IMR-90 (cell line): ENCODE data around the gene ATP12A. TPM values are rescaled to one million over a fixed set of nuclear protein-coding genes. Genes with fewer than 3 reads are reported as not detected.

Experiments used
- ATAC-seq: fragments of 200-7000 bp; cut with Tn5 transposase; 2 replicates; pipeline ENCODE4 v1.9.1; 2020; ENCODE audit warnings: low read depth, mild to moderate bottlenecking, moderate library complexity
- BruUV-seq: library from RNA; stranded (reverse); fragments of 400-500 nt; replicated peaks from 2 replicates; lab custom pipeline; 2021; lab: Mats Ljungman, UMichigan
- CTCF ChIA-PET: fragments of 300-600 bp; formaldehyde crosslinking; extraction: SDS; loops from one replicate; lab custom pipeline; 2021; ENCODE audit warnings: antibody characterized with exemption; lab: Yijun Ruan, JAX
- POLR2A ChIA-PET: fragments of 300-600 bp; sonication (Branson Sonifier 250); formaldehyde crosslinking; loops from one replicate; lab custom pipeline; 2022; ENCODE audit warnings: antibody characterized with exemption; ENCODE audit not compliant: unreplicated experiment; lab: Charles Lee
- DNase-seq: peaks from one replicate; pipeline ENCODE4 v3.0.0; 2013
- H2AFZ ChIP-seq: replicated peaks from 2 replicates; pipeline ENCODE3; 2013; ENCODE audit warnings: low read length, mild to moderate bottlenecking; ENCODE audit not compliant: poor library complexity
- H2AK5ac ChIP-seq: 2 replicates; pipeline ENCODE4 v1.6.1; 2013; ENCODE audit warnings: low read depth, low read length, inconsistent platforms
- H2AK9ac ChIP-seq: replicated peaks from 2 replicates; pipeline ENCODE3; 2013; ENCODE audit warnings: mild to moderate bottlenecking, low read depth, low read length, moderate library complexity; ENCODE audit not compliant: poor library complexity
- H2BK120ac ChIP-seq: 2 replicates; pipeline ENCODE4 v1.6.1; 2013; ENCODE audit warnings: low read depth, low read length, inconsistent platforms
- H2BK15ac ChIP-seq: 3 replicates; pipeline ENCODE4 v1.6.1; 2013; ENCODE audit warnings: low read depth, low read length, inconsistent platforms
- H2BK20ac ChIP-seq: 2 replicates; pipeline ENCODE4 v1.6.1; 2013; ENCODE audit warnings: low read depth, mild to moderate bottlenecking, inconsistent platforms, low read length, moderate library complexity
- H2BK5ac ChIP-seq: 2 replicates; pipeline ENCODE4 v1.6.1; 2013; ENCODE audit warnings: mild to moderate bottlenecking, low read depth, low read length, inconsistent platforms; ENCODE audit not compliant: poor library complexity, severe bottlenecking
- H3K14ac ChIP-seq: replicated peaks from 2 replicates; pipeline ENCODE4 v1.6.1; 2013; ENCODE audit warnings: low read depth, low read length, inconsistent platforms
- H3K18ac ChIP-seq: 2 replicates; pipeline ENCODE4 v1.6.1; 2013; ENCODE audit warnings: low read depth, low read length, control low read depth
- H3K23ac ChIP-seq: 2 replicates; pipeline ENCODE4 v1.6.1; 2013; ENCODE audit warnings: low read depth, low read length, inconsistent platforms
- H3K27ac ChIP-seq: 2 replicates; pipeline ENCODE4 v1.5.1; 2013; ENCODE audit warnings: mild to moderate bottlenecking, control low read depth, low read length; ENCODE audit not compliant: insufficient read depth
- H3K27me3 ChIP-seq: 2 replicates; pipeline ENCODE4 v1.6.1; 2013; ENCODE audit warnings: low read length; ENCODE audit not compliant: control insufficient read depth, insufficient read depth
- H3K36me3 ChIP-seq: 2 replicates; pipeline ENCODE4 v1.6.1; 2013; ENCODE audit warnings: low read length, mixed read lengths; ENCODE audit not compliant: control insufficient read depth, insufficient read depth
- H3K4ac ChIP-seq: 2 replicates; pipeline ENCODE4 v1.6.1; 2013; ENCODE audit warnings: low read depth, low read length, inconsistent platforms
- H3K4me1 ChIP-seq: 2 replicates; pipeline ENCODE4 v1.6.1; 2013; ENCODE audit warnings: low read length, mixed read lengths; ENCODE audit not compliant: control insufficient read depth, insufficient read depth
- H3K4me2 ChIP-seq: 2 replicates; pipeline ENCODE4 v1.6.1; 2013; ENCODE audit warnings: low read depth, mild to moderate bottlenecking, control low read depth, low read length, moderate library complexity
- H3K4me3 ChIP-seq: 2 replicates; pipeline ENCODE4 v1.5.1; 2013; ENCODE audit warnings: low read depth, mild to moderate bottlenecking, control low read depth, low read length, moderate library complexity; ENCODE audit not compliant: insufficient read depth
- H3K56ac ChIP-seq: 2 replicates; pipeline ENCODE4 v1.6.1; 2013; ENCODE audit warnings: low read length, inconsistent platforms; ENCODE audit not compliant: insufficient read depth; ENCODE audit errors: extremely low read depth
- H3K79me1 ChIP-seq, 2 experiments: 2 replicates each; pipeline ENCODE4 v1.6.1; 2013; ENCODE audit warnings: low read length in 2 of 2, inconsistent platforms in 1 of 2, low read depth in 1 of 2
- H3K9ac ChIP-seq: 2 replicates; pipeline ENCODE4 v1.6.1; 2013; ENCODE audit warnings: low read depth, low read length, control low read depth
- H3K9me1 ChIP-seq: 2 replicates; pipeline ENCODE4 v1.6.1; 2013; ENCODE audit warnings: low read length, inconsistent platforms; ENCODE audit not compliant: insufficient read depth
- H3K9me3 ChIP-seq: 2 replicates; pipeline ENCODE4 v1.6.1; 2013; ENCODE audit warnings: low read length; ENCODE audit not compliant: control insufficient read depth, insufficient read depth
- H4K20me1 ChIP-seq: 2 replicates; pipeline ENCODE4 v1.6.1; 2013; ENCODE audit warnings: low read length, inconsistent platforms; ENCODE audit not compliant: insufficient read depth
- H4K5ac ChIP-seq: 2 replicates; pipeline ENCODE4 v1.6.1; 2013; ENCODE audit warnings: mild to moderate bottlenecking, low read depth, low read length, control low read depth
- H4K8ac ChIP-seq, 2 experiments: 2 replicates each; pipeline ENCODE4 v1.6.1; 2013; ENCODE audit warnings: low read depth in 2 of 2, low read length in 2 of 2, control low read depth in 1 of 2, inconsistent platforms in 1 of 2
- H4K91ac ChIP-seq: 2 replicates; pipeline ENCODE4 v1.6.1; 2013; ENCODE audit warnings: low read depth, low read length, inconsistent platforms; ENCODE audit not compliant: insufficient read depth
- BHLHE40 ChIP-seq: fragments of 150-350 bp; IDR thresholded peaks from 2 replicates; pipeline ENCODE4 v1.6.1; 2016; ENCODE audit warnings: mild to moderate bottlenecking, low read depth, low read length
- CEBPB ChIP-seq: IDR thresholded peaks from 2 replicates; pipeline ENCODE4 v1.6.1; 2012; ENCODE audit warnings: low read depth, low read length, improper control_type of control experiment
- CHD1 ChIP-seq: IDR thresholded peaks from 2 replicates; pipeline ENCODE4 v1.6.1; 2012; ENCODE audit warnings: low read depth, low read length, improper control_type of control experiment
- FOS ChIP-seq: fragments of 150-350 bp; IDR thresholded peaks from 2 replicates; pipeline ENCODE4 v1.6.1; 2016; ENCODE audit warnings: low read depth, low read length
- MAFK ChIP-seq: IDR thresholded peaks from 2 replicates; pipeline ENCODE4 v1.6.1; 2012; ENCODE audit warnings: low read depth, low read length, improper control_type of control experiment
- MAZ ChIP-seq: IDR thresholded peaks from 2 replicates; pipeline ENCODE4 v1.6.1; 2012; ENCODE audit warnings: low read depth, mild to moderate bottlenecking, low read length, improper control_type of control experiment, moderate library complexity, borderline replicate concordance
- MXI1 ChIP-seq: IDR thresholded peaks from 2 replicates; pipeline ENCODE4 v1.6.1; 2012; ENCODE audit warnings: low read depth, mild to moderate bottlenecking, low read length, moderate library complexity, borderline replicate concordance
- NFE2L2 ChIP-seq: fragments of 150-350 bp; IDR thresholded peaks from 2 replicates; pipeline ENCODE4 v1.6.1; 2016; ENCODE audit warnings: low read depth, mild to moderate bottlenecking, low read length
- RFX5 ChIP-seq: IDR thresholded peaks from 2 replicates; pipeline ENCODE4 v1.8.0; 2012; ENCODE audit warnings: low read depth, mild to moderate bottlenecking, low read length, moderate library complexity
- SMC3 ChIP-seq: fragments of 150-350 bp; IDR thresholded peaks from 2 replicates; pipeline ENCODE4 v1.6.1; 2016; ENCODE audit warnings: low read depth, mild to moderate bottlenecking, antibody characterized with exemption, low read length, moderate library complexity
- WGBS, 2 experiments: methylation state at CpG; one replicate each; pipeline versions ENCODE4 v1.1.5 to v1.1.7; 2013; ENCODE audit warnings: missing lambda C conversion rate in 2 of 2; ENCODE audit not compliant: insufficient read length in 1 of 2; ENCODE audit errors: extremely low coverage in 2 of 2; 5-methylcytosine and 5-hydroxymethylcytosine counted together
- dilution Hi-C: fragments of 300-500 bp; cut with HindIII; formaldehyde crosslinking; loops from one replicate; pipeline ENCODE4 v1.14.3; 2018; ENCODE audit warnings: low sequenced_read_pairs; ENCODE audit not compliant: unreplicated experiment
- in situ Hi-C: fragments of 300-500 bp; cut with MboI; formaldehyde crosslinking; loops from 3 replicates; pipeline ENCODE4 v1.14.3; 2019; ENCODE audit warnings: low sequenced_read_pairs, inconsistent platforms, mixed read lengths
- intact Hi-C: fragments of 100-400 bp; cut with micrococcal nuclease; formaldehyde crosslinking; loops from 2 replicates; pipeline ENCODE4 v1.10.0; 2022
- polyA plus RNA-seq, 3 experiments: library from polyadenylated mRNA; depleted of rRNA; stranded (reverse); fragments of >200 nt; gene quantifications; 2 replicates each; pipeline ENCODE4 v1.2.3, GENCODE V29; 2012; ENCODE audit warnings: low replicate concordance in 1 of 3
- total RNA-seq: library from RNA; depleted of rRNA; stranded (reverse); fragments of >200 nt; gene quantifications from 2 replicates; pipeline ENCODE4 v1.2.3, GENCODE V29; 2012
- TF ChIP-seq, protein P1 (sequence below): fragments of 150-350 bp; IDR thresholded peaks from 2 replicates; pipeline ENCODE4 v1.6.1; 2016; ENCODE audit warnings: low read depth, mild to moderate bottlenecking, low read length, moderate library complexity, borderline replicate concordance
- TF ChIP-seq, protein P2 (sequence below): conservative IDR thresholded peaks from 2 replicates; pipeline ENCODE4 v1.5.1; 2012; ENCODE audit warnings: mild to moderate bottlenecking, low read depth, low read length, improper control_type of control experiment
- TF ChIP-seq, protein P3 (sequence below): fragments of 150-350 bp; IDR thresholded peaks from 2 replicates; pipeline ENCODE4 v1.6.1; 2017; ENCODE audit warnings: mild to moderate bottlenecking, antibody characterized with exemption, low read length, low read depth

ATP12A gene
- total and polyA plus RNA-seq, 2 of the 4 experiments (the other 2 are of a cell fraction), result not detected

DNA sequence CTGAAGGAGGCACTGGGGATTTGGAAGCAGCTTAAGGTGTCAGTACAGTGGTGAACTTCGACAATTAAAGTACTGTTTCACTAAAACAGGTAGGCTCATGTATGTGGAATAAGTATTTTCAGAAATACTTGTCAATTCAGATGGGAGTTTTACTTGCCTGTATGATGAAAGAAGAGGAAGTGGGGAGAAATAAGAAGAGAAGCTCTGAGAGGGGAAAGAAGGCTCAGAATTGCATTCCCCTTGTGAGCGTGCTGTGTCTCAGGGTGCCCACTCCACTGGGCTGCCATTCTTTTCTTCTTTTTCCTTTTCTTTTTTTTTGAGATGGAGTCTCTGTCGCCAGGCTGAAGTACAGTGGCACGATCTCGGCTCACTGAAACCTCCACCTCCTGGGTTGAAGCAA is 45.2 kb downstream of the ATP12A start:
- in situ Hi-C loops, result no loop called here
- Histone ChIP-seq H3K18ac (no peak overlapping the region), H3K23ac (no peak overlapping the region), H4K20me1 (no peaks in the 10 kb centered on the region), H2BK120ac (no peak overlapping the region), H3K4me2 (no peak overlapping the region), H2AFZ (no peak overlapping the region), H3K9me3 (no peaks in the 10 kb centered on the region), H3K27me3 (peaks cover 5% of the 10 kb centered on the region), H2BK15ac (no peak overlapping the region), H2AK9ac (no peak overlapping the region), H3K14ac (no peak overlapping the region), H4K5ac (no peak overlapping the region), H4K91ac (no peak overlapping the region), H3K36me3 (no peaks in the 10 kb centered on the region), H3K27ac (no peak overlapping the region), H3K9me1 (no peaks in the 10 kb centered on the region), H2BK20ac (no peak overlapping the region), H3K56ac (no peak overlapping the region), H3K79me1 (no peaks in the 10 kb centered on the region), H2AK5ac (no peak overlapping the region), H3K4ac (no peak overlapping the region), H4K8ac (no peak overlapping the region), H3K4me3 (no peak overlapping the region), H2BK5ac (no peak overlapping the region), H3K4me1 (no peaks in the 10 kb centered on the region), H3K9ac (no peak overlapping the region)
- no peak for TF ChIP-seq CHD1
- no peak for TF ChIP-seq MAFK
- TF ChIP-seq, protein P1, sequence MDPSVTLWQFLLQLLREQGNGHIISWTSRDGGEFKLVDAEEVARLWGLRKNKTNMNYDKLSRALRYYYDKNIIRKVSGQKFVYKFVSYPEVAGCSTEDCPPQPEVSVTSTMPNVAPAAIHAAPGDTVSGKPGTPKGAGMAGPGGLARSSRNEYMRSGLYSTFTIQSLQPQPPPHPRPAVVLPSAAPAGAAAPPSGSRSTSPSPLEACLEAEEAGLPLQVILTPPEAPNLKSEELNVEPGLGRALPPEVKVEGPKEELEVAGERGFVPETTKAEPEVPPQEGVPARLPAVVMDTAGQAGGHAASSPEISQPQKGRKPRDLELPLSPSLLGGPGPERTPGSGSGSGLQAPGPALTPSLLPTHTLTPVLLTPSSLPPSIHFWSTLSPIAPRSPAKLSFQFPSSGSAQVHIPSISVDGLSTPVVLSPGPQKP, result no peak
- TF ChIP-seq, protein P2, sequence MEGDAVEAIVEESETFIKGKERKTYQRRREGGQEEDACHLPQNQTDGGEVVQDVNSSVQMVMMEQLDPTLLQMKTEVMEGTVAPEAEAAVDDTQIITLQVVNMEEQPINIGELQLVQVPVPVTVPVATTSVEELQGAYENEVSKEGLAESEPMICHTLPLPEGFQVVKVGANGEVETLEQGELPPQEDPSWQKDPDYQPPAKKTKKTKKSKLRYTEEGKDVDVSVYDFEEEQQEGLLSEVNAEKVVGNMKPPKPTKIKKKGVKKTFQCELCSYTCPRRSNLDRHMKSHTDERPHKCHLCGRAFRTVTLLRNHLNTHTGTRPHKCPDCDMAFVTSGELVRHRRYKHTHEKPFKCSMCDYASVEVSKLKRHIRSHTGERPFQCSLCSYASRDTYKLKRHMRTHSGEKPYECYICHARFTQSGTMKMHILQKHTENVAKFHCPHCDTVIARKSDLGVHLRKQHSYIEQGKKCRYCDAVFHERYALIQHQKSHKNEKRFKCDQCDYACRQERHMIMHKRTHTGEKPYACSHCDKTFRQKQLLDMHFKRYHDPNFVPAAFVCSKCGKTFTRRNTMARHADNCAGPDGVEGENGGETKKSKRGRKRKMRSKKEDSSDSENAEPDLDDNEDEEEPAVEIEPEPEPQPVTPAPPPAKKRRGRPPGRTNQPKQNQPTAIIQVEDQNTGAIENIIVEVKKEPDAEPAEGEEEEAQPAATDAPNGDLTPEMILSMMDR, result no peak
- TF ChIP-seq NFE2L2, result no peak
- TF ChIP-seq, protein P3, sequence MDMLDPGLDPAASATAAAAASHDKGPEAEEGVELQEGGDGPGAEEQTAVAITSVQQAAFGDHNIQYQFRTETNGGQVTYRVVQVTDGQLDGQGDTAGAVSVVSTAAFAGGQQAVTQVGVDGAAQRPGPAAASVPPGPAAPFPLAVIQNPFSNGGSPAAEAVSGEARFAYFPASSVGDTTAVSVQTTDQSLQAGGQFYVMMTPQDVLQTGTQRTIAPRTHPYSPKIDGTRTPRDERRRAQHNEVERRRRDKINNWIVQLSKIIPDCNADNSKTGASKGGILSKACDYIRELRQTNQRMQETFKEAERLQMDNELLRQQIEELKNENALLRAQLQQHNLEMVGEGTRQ, result no peak
- TF ChIP-seq MAZ, result no peak
- TF ChIP-seq SMC3, result no peak
- no peak for TF ChIP-seq MXI1
- no peak for TF ChIP-seq RFX5
- no peak for TF ChIP-seq CEBPB
- TF ChIP-seq BHLHE40, result no peak
- TF ChIP-seq FOS, result no peak
- BruUV-seq, result no TSS peak
- intact Hi-C loops, result loop anchor here (5.0 kb wide), 2 partner anchors 33 to 242 kb away; no protein-coding TSS in a partner anchor
- dilution Hi-C loops, result no loop called here
- WGBS, 2 experiments, result 40% methylated on average over 1 of the region's 5 CpGs; no CpG with 5 or more reads in 1 of the 2 experiments
- POLR2A ChIA-PET, result no interaction called here
- ATAC-seq, result no peak
- CTCF ChIA-PET, result no interaction called here
- DNase-seq, result no peak
